ENCODE results near the gene FRMPD2.

GRCh38 chr10:48307711-48308018 lies 33.2 kb upstream of the FRMPD2 start:
- TF ChIP-seq NFE2L2 (IDR thresholded peaks at IDR 0.05; ENCODE audit: low read depth, low read length) (no peak), CTCF (conservative IDR thresholded peaks at IDR 0.05; ENCODE audit: low read depth, low read length) (no peak), CEBPB (IDR thresholded peaks at IDR 0.05; ENCODE audit: low read depth, low read length) (no peak), USF2 (IDR thresholded peaks at IDR 0.05; ENCODE audit: low read depth, low read length) (no peak), RFX5 (IDR thresholded peaks at IDR 0.05; ENCODE audit: low read depth, low read length) (no peak), MAFK (IDR thresholded peaks at IDR 0.05; ENCODE audit: low read depth, low read length) (no peak), POLR2A (IDR thresholded peaks at IDR 0.05; ENCODE audit: low read depth, low read length) (no peak), RAD21 (IDR thresholded peaks at IDR 0.05; ENCODE audit: low read length) (no peak), SMC3 (IDR thresholded peaks at IDR 0.05; ENCODE audit: low read depth, low read length) (no peak), BHLHE40 (IDR thresholded peaks at IDR 0.05; ENCODE audit: low read depth, low read length) (no peak), FOS (IDR thresholded peaks at IDR 0.05; ENCODE audit: low read depth, low read length) (no peak), MAZ (IDR thresholded peaks at IDR 0.05; ENCODE audit: borderline replicate concordance, low read depth, low read length) (no peak), CHD1 (IDR thresholded peaks at IDR 0.05; ENCODE audit: low read depth, low read length) (no peak)
